SH-SY5Y (cell line): ENCODE data around the gene PRKCH.

Source experiments
- GATA2 ChIP-seq: IDR thresholded peaks from 2 replicates; pipeline ENCODE4 v1.6.1; 2011; ENCODE audit warnings: mild to moderate bottlenecking, low read depth, low read length
- GATA3 ChIP-seq: IDR thresholded peaks from 2 replicates; pipeline ENCODE4 v1.6.1; 2011; ENCODE audit warnings: low read depth, mild to moderate bottlenecking, low read length, moderate library complexity

DNA sequence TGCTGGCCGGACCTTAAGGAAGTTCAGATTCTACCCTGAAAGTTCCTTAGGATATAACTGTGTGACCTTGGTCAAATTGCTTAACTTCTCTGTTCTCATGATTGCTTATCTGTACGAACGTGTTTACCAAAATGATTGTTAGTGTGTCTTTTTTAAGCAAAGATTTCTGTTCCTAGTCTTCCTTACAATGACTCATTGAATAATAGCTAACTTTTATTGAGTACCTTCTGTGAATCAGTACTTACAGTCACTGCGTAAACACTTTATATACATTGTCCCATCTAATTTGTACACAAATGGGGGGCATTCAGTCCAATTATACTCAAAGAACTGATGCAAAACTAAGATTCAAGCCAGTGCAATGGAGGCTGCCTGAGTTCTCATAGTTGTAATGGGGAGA, 36.0 kb upstream of the PRKCH start:
- TF ChIP-seq GATA2 (no peak), GATA3 (no peak)
